Measurements from ENCODE around the gene CNTN1. TPM values are rescaled to one million over a fixed set of nuclear protein-coding genes. Genes with fewer than 3 reads are reported as not detected.

The CNTN1 gene
- total and polyA plus RNA-seq, 10 donors: 0.50 to 12.3 (median 5.8) TPM

DNA sequence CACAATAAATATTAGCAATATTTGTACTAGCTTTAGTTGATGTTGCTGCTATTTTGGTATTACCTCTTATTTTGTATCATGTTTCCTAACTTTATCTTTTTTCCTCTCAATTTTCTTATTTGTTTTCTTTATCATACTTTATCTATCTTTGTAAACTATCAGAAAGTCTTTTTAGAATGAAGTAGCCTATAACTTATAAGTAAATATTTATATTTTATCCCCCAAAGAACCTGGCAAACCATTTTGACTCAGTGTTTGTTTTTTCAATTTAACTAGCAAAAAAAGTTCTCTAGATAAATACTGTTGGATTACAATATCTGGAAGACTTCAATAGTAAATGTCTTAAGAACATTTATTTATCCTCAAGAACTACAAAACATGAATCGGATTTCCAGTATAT lies 360.2 kb downstream of the CNTN1 start:
- no peak overlapping the region for H3K4me3 ChIP-seq
- WGBS, 5 donors: 80 to 100% (median 83%) methylated on average over 1 of the region's 1 CpG
- H3K9me3 ChIP-seq: no peaks in the 10 kb centered on the region
- DNase-seq: no peak
- intact Hi-C loops (cut with DNase I; ENCODE audit: low total_unique reads): no loop called here
- H3K27me3 ChIP-seq (replicated peaks in 1 of 7): no peaks in the 10 kb centered on the region
- no peaks in the 10 kb centered on the region for H3K4me1 ChIP-seq
- no peaks in the 10 kb centered on the region for H3K36me3 ChIP-seq
- H3K27ac ChIP-seq: no peak overlapping the region
- TF ChIP-seq POLR2AphosphoS5 (IDR thresholded peaks at IDR 0.05): no peak
- TF ChIP-seq, protein P1, sequence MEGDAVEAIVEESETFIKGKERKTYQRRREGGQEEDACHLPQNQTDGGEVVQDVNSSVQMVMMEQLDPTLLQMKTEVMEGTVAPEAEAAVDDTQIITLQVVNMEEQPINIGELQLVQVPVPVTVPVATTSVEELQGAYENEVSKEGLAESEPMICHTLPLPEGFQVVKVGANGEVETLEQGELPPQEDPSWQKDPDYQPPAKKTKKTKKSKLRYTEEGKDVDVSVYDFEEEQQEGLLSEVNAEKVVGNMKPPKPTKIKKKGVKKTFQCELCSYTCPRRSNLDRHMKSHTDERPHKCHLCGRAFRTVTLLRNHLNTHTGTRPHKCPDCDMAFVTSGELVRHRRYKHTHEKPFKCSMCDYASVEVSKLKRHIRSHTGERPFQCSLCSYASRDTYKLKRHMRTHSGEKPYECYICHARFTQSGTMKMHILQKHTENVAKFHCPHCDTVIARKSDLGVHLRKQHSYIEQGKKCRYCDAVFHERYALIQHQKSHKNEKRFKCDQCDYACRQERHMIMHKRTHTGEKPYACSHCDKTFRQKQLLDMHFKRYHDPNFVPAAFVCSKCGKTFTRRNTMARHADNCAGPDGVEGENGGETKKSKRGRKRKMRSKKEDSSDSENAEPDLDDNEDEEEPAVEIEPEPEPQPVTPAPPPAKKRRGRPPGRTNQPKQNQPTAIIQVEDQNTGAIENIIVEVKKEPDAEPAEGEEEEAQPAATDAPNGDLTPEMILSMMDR (IDR thresholded peaks at IDR 0.05 in 8 of 11, conservative IDR thresholded peaks at IDR 0.05 in 3 of 11): no peak
- no peak for TF ChIP-seq POLR2A (IDR thresholded peaks at IDR 0.05)

DNA sequence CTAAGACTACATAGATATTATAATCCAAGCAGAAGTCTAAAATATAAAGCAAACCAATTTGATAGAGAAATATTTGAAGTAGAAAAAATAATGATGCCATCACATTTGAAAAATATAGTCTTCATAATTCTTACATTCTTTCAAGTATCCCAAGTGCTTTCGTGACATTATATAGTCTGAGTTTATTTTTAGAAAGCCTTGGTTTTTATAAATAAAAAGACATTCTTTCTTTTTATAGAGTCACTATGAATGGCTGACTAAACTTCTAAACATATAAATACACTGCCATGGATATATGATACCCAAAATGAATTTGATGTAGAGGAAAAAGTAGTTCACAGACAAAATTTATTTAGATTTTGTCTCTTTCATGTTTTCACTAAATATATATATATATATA lies 360.8 kb downstream of the CNTN1 start:
- Histone ChIP-seq H3K36me3 (no peaks in the 10 kb centered on the region), H3K9me3 (no peaks in the 10 kb centered on the region), H3K4me3 (no peak overlapping the region), H3K27me3 (replicated peaks in 1 of 7) (no peaks in the 10 kb centered on the region), H3K4me1 (no peaks in the 10 kb centered on the region), H3K27ac (no peak overlapping the region)
- intact Hi-C loops (cut with DNase I; ENCODE audit: low total_unique reads): no loop called here
- WGBS, 5 donors: 69 to 83% (median 73%) methylated on average over 1 of the region's 1 CpG
- TF ChIP-seq POLR2AphosphoS5 (IDR thresholded peaks at IDR 0.05): no peak
- TF ChIP-seq POLR2A (IDR thresholded peaks at IDR 0.05): no peak
- TF ChIP-seq, protein P1 (IDR thresholded peaks at IDR 0.05 in 8 of 11, conservative IDR thresholded peaks at IDR 0.05 in 3 of 11): no peak
- no peak for DNase-seq

DNA sequence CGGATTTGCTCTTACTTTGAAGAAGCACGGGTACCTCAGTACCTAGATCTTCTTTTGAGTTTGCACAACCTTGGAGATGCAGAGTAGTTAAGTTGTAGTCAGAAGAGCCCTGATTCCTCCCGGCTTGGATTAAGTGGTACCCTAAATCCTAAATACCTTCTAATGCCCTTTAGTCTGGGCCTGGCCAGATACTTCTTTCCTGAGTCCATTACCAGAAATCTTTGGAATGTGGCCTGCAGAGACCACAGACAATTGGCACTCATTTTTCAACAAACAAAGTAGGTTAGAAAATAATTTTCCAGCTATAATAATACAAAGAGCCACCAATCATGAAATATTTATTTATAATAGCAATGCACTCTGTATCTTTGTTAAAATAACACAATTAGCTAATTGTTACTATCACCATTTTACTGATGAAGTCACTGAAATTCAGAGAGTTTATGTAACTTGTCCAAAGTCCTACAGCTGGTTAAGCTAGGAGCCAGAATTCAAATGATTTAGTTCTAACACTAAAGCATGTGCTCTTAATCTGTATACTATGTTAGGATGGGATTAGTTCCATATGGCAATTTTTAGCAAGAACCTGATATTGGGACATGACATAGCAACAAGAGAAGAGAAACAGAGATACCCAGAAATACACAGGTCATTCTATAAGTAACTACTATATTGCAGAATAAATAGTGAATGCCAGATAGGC lies 363.8 kb downstream of the CNTN1 start:
- intact Hi-C loops (cut with DNase I; ENCODE audit: low total_unique reads): no loop called here
- H3K36me3 ChIP-seq: no peaks in the 10 kb centered on the region

DNA sequence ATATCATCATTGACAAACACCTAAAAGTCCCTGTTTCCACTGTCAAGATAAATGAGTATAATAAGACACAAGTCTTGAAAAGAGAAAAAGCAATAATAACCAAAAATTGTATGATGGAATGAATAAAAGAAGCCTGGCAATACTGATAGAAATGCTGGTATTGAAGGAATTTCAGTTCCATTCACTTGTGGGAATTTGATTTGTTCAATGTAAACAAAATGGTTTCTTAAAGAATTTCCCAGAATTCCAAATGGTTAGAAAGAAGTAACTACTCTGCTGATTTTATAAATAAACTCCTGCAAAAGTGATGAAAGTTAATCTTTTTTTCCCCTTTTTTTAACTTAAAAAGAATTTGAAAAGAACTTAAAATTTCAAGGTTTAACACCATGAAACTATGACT lies 366.0 kb downstream of the CNTN1 start:
- Histone ChIP-seq H3K27me3 (replicated peaks in 1 of 7) (no peaks in the 10 kb centered on the region), H3K36me3 (no peaks in the 10 kb centered on the region), H3K9me3 (no peaks in the 10 kb centered on the region), H3K27ac (no peak overlapping the region), H3K4me1 (no peaks in the 10 kb centered on the region), H3K4me3 (no peak overlapping the region)
- DNase-seq: no peak
- intact Hi-C loops (cut with DNase I; ENCODE audit: low total_unique reads): no loop called here
- TF ChIP-seq, protein P1 (IDR thresholded peaks at IDR 0.05 in 8 of 11, conservative IDR thresholded peaks at IDR 0.05 in 3 of 11): no peak
- TF ChIP-seq POLR2A (IDR thresholded peaks at IDR 0.05) (no peak), POLR2AphosphoS5 (IDR thresholded peaks at IDR 0.05) (no peak)

More for the DNA sequence above, 363.8 kb downstream of the CNTN1 start:
- no peaks in the 10 kb centered on the region for H3K27me3 ChIP-seq (replicated peaks in 1 of 7)
- no peak for DNase-seq
- TF ChIP-seq, protein P1 (IDR thresholded peaks at IDR 0.05 in 8 of 11, conservative IDR thresholded peaks at IDR 0.05 in 3 of 11): no peak
- TF ChIP-seq POLR2AphosphoS5 (IDR thresholded peaks at IDR 0.05) (no peak), POLR2A (IDR thresholded peaks at IDR 0.05) (no peak)
- H3K4me3 ChIP-seq: no peak overlapping the region
- no peak overlapping the region for H3K27ac ChIP-seq
- no peaks in the 10 kb centered on the region for H3K9me3 ChIP-seq
- H3K4me1 ChIP-seq: no peaks in the 10 kb centered on the region
- WGBS, 5 donors: 68 to 87% (median 82%) methylated on average over 3 of the region's 3 CpGs
